Activated CD4-positive, alpha-beta T cell treated with anti-CD3 and anti-CD28 coated beads for 36 hours (primary cell): Measurements from ENCODE around the gene TTC7B. TPM values are rescaled to one million over a fixed set of nuclear protein-coding genes. Genes with fewer than 3 reads are reported as not detected.

Experiments used
- ATAC-seq: fragments of 200-7000 bp; cut with Tn5 transposase; one replicate; pipeline ENCODE4 v1.10.0; 2021; ENCODE audit warnings: mild to moderate bottlenecking, moderate library complexity
- CTCF ChIA-PET: fragments of 350-600 bp; sonication (Branson Sonifier 250); formaldehyde crosslinking; loops from one replicate; lab custom pipeline; 2021; ENCODE audit warnings: antibody characterized with exemption; lab: Charles Lee
- POLR2A ChIA-PET: fragments of 350-600 bp; sonication (Branson Sonifier 250); formaldehyde crosslinking; loops from one replicate; lab custom pipeline; 2021; ENCODE audit warnings: antibody characterized with exemption, inconsistent platforms; lab: Charles Lee
- DNase-seq: peaks from one replicate; pipeline ENCODE4 v3.0.0-alpha.2; 2020
- H3K27ac Mint-ChIP-seq: one replicate; pipeline ENCODE4 v1.8.0; 2021; ENCODE audit warnings: mixed read lengths
- H3K27me3 Mint-ChIP-seq: one replicate; pipeline ENCODE4 v1.8.0; 2021; ENCODE audit warnings: mixed read lengths
- H3K36me3 Mint-ChIP-seq: one replicate; pipeline ENCODE4 v1.8.0; 2021; ENCODE audit warnings: low read depth, mixed read lengths
- H3K4me1 Mint-ChIP-seq: one replicate; pipeline ENCODE4 v1.8.0; 2021; ENCODE audit warnings: mixed read lengths
- H3K4me3 Mint-ChIP-seq: one replicate; pipeline ENCODE4 v1.8.0; 2021; ENCODE audit warnings: mild to moderate bottlenecking, moderate library complexity, mixed read lengths
- H3K9me3 Mint-ChIP-seq: one replicate; pipeline ENCODE4 v1.8.0; 2021; ENCODE audit warnings: low read depth, mixed read lengths
- intact Hi-C, 2 experiments: fragments of 100-400 bp; cut with DNase I in 1 of 2; cut with micrococcal nuclease in 1 of 2; formaldehyde crosslinking; loops; one replicate each; pipeline versions ENCODE4 v1.14.2 to v1.15.1; 2022 to 2024; cut with DNase I, micrococcal nuclease
- total RNA-seq, 2 experiments: library from RNA; stranded (reverse); gene quantifications; one replicate each; pipeline ENCODE4 v1.2.3, GENCODE V29; 2021

TTC7B gene
- total RNA-seq, 2 experiments from 2014 or later: 5.8 to 8.2 TPM

- Mint-ChIP-seq H3K4me3 (no peak overlapping the region), H3K27me3 (no peaks in the 10 kb centered on the region), H3K9me3 (peaks cover 4% of the 10 kb centered on the region), H3K4me1 (peaks cover 35% of the 10 kb centered on the region), H3K27ac (no peak overlapping the region), H3K36me3 (no peaks in the 10 kb centered on the region)
- POLR2A ChIA-PET: no interaction called here
- intact Hi-C loops: no loop called here
- CTCF ChIA-PET: interaction anchor here (0.8 to 1.7 kb wide), 2 partner anchors 10 to 23 kb away, joined by 3 to 6 read pairs; no protein-coding TSS in a partner anchor
- ATAC-seq: no peak
- no peak for DNase-seq
Measured at GRCh38 chr14:90674043-90674670, 142.1 kb downstream of the TTC7B start.

- POLR2A ChIA-PET: no interaction called here
Measured at GRCh38 chr14:90671382-90672234, 144.6 kb downstream of the TTC7B start.

GRCh38 chr14:90669731-90670130, 146.5 kb downstream of the TTC7B start:
- no peaks in the 10 kb centered on the region for H3K36me3 Mint-ChIP-seq
- ATAC-seq: no peak
- H3K9me3 Mint-ChIP-seq: peaks cover 7% of the 10 kb centered on the region
- ChIA-PET CTCF (no interaction called here), POLR2A (no interaction called here)
- no peaks in the 10 kb centered on the region for H3K27me3 Mint-ChIP-seq
- no peak overlapping the region for H3K4me3 Mint-ChIP-seq
- intact Hi-C loops: no loop called here
- no peak overlapping the region for H3K27ac Mint-ChIP-seq
- H3K4me1 Mint-ChIP-seq: no peaks in the 10 kb centered on the region
- DNase-seq: no peak

More at GRCh38 chr14:90671382-90672234, 144.6 kb downstream of the TTC7B start:
- Mint-ChIP-seq H3K36me3 (no peaks in the 10 kb centered on the region), H3K27ac (no peak overlapping the region), H3K4me1 (peaks cover 10% of the 10 kb centered on the region), H3K9me3 (peaks cover 7% of the 10 kb centered on the region), H3K4me3 (no peak overlapping the region), H3K27me3 (no peaks in the 10 kb centered on the region)
- CTCF ChIA-PET: interaction anchor here (0.6 to 1.0 kb wide), 2 partner anchors 21 to 25 kb away, joined by 3 to 4 read pairs; no protein-coding TSS in a partner anchor
- ATAC-seq: no peak
- no peak for DNase-seq
- intact Hi-C loops: no loop called here

- DNase-seq (no peak), ATAC-seq (no peak)
- no peak overlapping the region for H3K4me3 Mint-ChIP-seq
- no peaks in the 10 kb centered on the region for H3K27me3 Mint-ChIP-seq
- H3K36me3 Mint-ChIP-seq: no peaks in the 10 kb centered on the region
- no peak overlapping the region for H3K27ac Mint-ChIP-seq
- ChIA-PET POLR2A (no interaction called here), CTCF (interaction anchor here (0.6 to 1.3 kb wide), 2 partner anchors 14 to 1598 kb away, joined by 3 to 4 read pairs; no protein-coding TSS in a partner anchor)
- peaks cover 7% of the 10 kb centered on the region for H3K9me3 Mint-ChIP-seq
- no peaks in the 10 kb centered on the region for H3K4me1 Mint-ChIP-seq
- intact Hi-C loops: no loop called here
Measured at GRCh38 chr14:90666571-90666970, 149.7 kb downstream of the TTC7B start.

- intact Hi-C loops: no loop called here
- ChIA-PET POLR2A (no interaction called here), CTCF (no interaction called here)
- Mint-ChIP-seq H3K4me3 (no peak overlapping the region), H3K27me3 (no peaks in the 10 kb centered on the region), H3K27ac (no peak overlapping the region), H3K4me1 (peaks cover 2% of the 10 kb centered on the region), H3K36me3 (no peaks in the 10 kb centered on the region), H3K9me3 (peaks cover 7% of the 10 kb centered on the region)
- ATAC-seq: no peak
- DNase-seq: no peak
Measured at GRCh38 chr14:90665321-90666000, 150.8 kb downstream of the TTC7B start.

GRCh38 chr14:90664911-90665310, 151.3 kb downstream of the TTC7B start:
- no peaks in the 10 kb centered on the region for H3K27me3 Mint-ChIP-seq
- H3K27ac Mint-ChIP-seq: no peak overlapping the region
- peaks cover 2% of the 10 kb centered on the region for H3K4me1 Mint-ChIP-seq
- H3K4me3 Mint-ChIP-seq: no peak overlapping the region
- intact Hi-C loops: no loop called here
- H3K9me3 Mint-ChIP-seq: peaks cover 7% of the 10 kb centered on the region
- ATAC-seq: no peak
- CTCF ChIA-PET: no interaction called here
- POLR2A ChIA-PET: no interaction called here
- no peak for DNase-seq
- no peaks in the 10 kb centered on the region for H3K36me3 Mint-ChIP-seq

- peaks cover 11% of the 10 kb centered on the region for H3K4me1 Mint-ChIP-seq
- CTCF ChIA-PET: interaction anchor here (0.8 to 1.3 kb wide), 2 partner anchors 10 to 132 kb away, joined by 3 to 4 read pairs; no protein-coding TSS in a partner anchor
- H3K9me3 Mint-ChIP-seq: peaks cover 4% of the 10 kb centered on the region
- no peak for ATAC-seq
- H3K27ac Mint-ChIP-seq: no peak overlapping the region
- no peak overlapping the region for H3K4me3 Mint-ChIP-seq
- intact Hi-C loops: no loop called here
- no peaks in the 10 kb centered on the region for H3K36me3 Mint-ChIP-seq
- no peak for DNase-seq
- POLR2A ChIA-PET: no interaction called here
- H3K27me3 Mint-ChIP-seq: no peaks in the 10 kb centered on the region
Measured at GRCh38 chr14:90663680-90664079, 152.6 kb downstream of the TTC7B start.

GRCh38 chr14:90663140-90663539, 153.1 kb downstream of the TTC7B start:
- intact Hi-C loops: no loop called here
- Mint-ChIP-seq H3K4me1 (peaks cover 15% of the 10 kb centered on the region), H3K27ac (no peak overlapping the region), H3K36me3 (no peaks in the 10 kb centered on the region), H3K4me3 (no peak overlapping the region), H3K27me3 (no peaks in the 10 kb centered on the region), H3K9me3 (no peaks in the 10 kb centered on the region)
- DNase-seq (no peak), ATAC-seq (no peak)
- ChIA-PET POLR2A (no interaction called here), CTCF (interaction anchor here (0.5 to 2.8 kb wide), 4 partner anchors 10 to 168 kb away, joined by 3 to 8 read pairs (median 4); no protein-coding TSS in a partner anchor)

- ATAC-seq: no peak
- Mint-ChIP-seq H3K9me3 (no peaks in the 10 kb centered on the region), H3K27ac (no peak overlapping the region), H3K4me1 (peaks cover 15% of the 10 kb centered on the region), H3K27me3 (no peaks in the 10 kb centered on the region), H3K4me3 (no peak overlapping the region), H3K36me3 (no peaks in the 10 kb centered on the region)
- intact Hi-C loops: no loop called here
- DNase-seq: no peak
- CTCF ChIA-PET: interaction anchor here (0.6 to 2.8 kb wide), 3 partner anchors 11 to 89 kb away, joined by 3 to 8 read pairs (median 3); no protein-coding TSS in a partner anchor
- POLR2A ChIA-PET: no interaction called here
Measured at GRCh38 chr14:90661866-90662265, 154.4 kb downstream of the TTC7B start.

- H3K9me3 Mint-ChIP-seq: no peaks in the 10 kb centered on the region
- no peak for DNase-seq
- ChIA-PET CTCF (interaction anchor here (2.8 kb wide), 1 partner anchor 36 kb away, joined by 8 read pairs; no protein-coding TSS in a partner anchor), POLR2A (no interaction called here)
- no peaks in the 10 kb centered on the region for H3K36me3 Mint-ChIP-seq
- H3K27me3 Mint-ChIP-seq: no peaks in the 10 kb centered on the region
- intact Hi-C loops: no loop called here
- no peak overlapping the region for H3K4me3 Mint-ChIP-seq
- no peak for ATAC-seq
- H3K27ac Mint-ChIP-seq: no peak overlapping the region
- H3K4me1 Mint-ChIP-seq: peaks cover 15% of the 10 kb centered on the region
Measured at GRCh38 chr14:90660865-90661570, 155.2 kb downstream of the TTC7B start.

GRCh38 chr14:90659156-90659555, 157.1 kb downstream of the TTC7B start:
- Mint-ChIP-seq H3K27ac (no peak overlapping the region), H3K4me1 (peaks cover 15% of the 10 kb centered on the region), H3K4me3 (no peak overlapping the region), H3K36me3 (no peaks in the 10 kb centered on the region), H3K27me3 (no peaks in the 10 kb centered on the region), H3K9me3 (no peaks in the 10 kb centered on the region)
- ChIA-PET CTCF (interaction anchor here (0.7 to 1.0 kb wide), 2 partner anchors 11 to 207 kb away, joined by 3 to 4 read pairs; no protein-coding TSS in a partner anchor), POLR2A (no interaction called here)
- intact Hi-C loops: no loop called here
- no peak for ATAC-seq
- no peak for DNase-seq
